PC-3 (cell line): Measurements from ENCODE around the gene SUB1. TPM values are rescaled to one million over a fixed set of nuclear protein-coding genes. Genes with fewer than 3 reads are reported as not detected.

Experiments
- ATAC-seq: fragments of 200-7000 bp; cut with Tn5 transposase; 2 replicates; pipeline ENCODE4 v1.9.1; 2020; ENCODE audit warnings: mild to moderate bottlenecking, moderate library complexity
- BruUV-seq: library from RNA; stranded (reverse); fragments of 400-500 nt; replicated peaks from 2 replicates; lab custom pipeline; 2021; lab: Mats Ljungman, UMichigan
- CTCF ChIA-PET: fragments of 300-600 bp; sonication (Branson Sonifier 250); formaldehyde crosslinking; loops from one replicate; lab custom pipeline; 2022; ENCODE audit warnings: antibody characterized with exemption; lab: Charles Lee
- POLR2A ChIA-PET: fragments of 300-600 bp; sonication (Branson Sonifier 250); formaldehyde crosslinking; loops from one replicate; lab custom pipeline; 2022; ENCODE audit warnings: antibody characterized with exemption; ENCODE audit not compliant: unreplicated experiment; lab: Charles Lee
- DNase-seq: peaks from one replicate; pipeline ENCODE4 v3.0.0-alpha.2; 2015
- H2AFZ ChIP-seq: fragments of 300-600 bp; sonication (generic); 2 replicates; pipeline ENCODE4 v1.6.0; 2016; ENCODE audit warnings: antibody characterized with exemption, low read length
- H3F3A ChIP-seq: fragments of 300-600 bp; sonication (generic); one replicate; pipeline ENCODE4 v1.6.0; 2017; ENCODE audit warnings: antibody characterized with exemption, low read length, control low read depth, mild to moderate bottlenecking; ENCODE audit not compliant: unreplicated experiment
- H3K27ac ChIP-seq: fragments of 300-600 bp; sonication (generic); 2 replicates; pipeline ENCODE4 v1.5.1; 2016; ENCODE audit warnings: mild to moderate bottlenecking, low read length
- H3K27me3 ChIP-seq: fragments of 300-600 bp; sonication (generic); 2 replicates; pipeline ENCODE4 v1.6.1; 2016; ENCODE audit warnings: low read length, mixed read lengths
- H3K36me3 ChIP-seq: fragments of 300-600 bp; sonication (generic); 2 replicates; pipeline ENCODE4 v1.6.1; 2016; ENCODE audit warnings: low read depth, mixed run types, low read length, mixed read lengths
- H3K4me1 ChIP-seq: fragments of 300-600 bp; sonication (generic); 2 replicates; pipeline ENCODE4 v1.5.1; 2016; ENCODE audit warnings: low read length; ENCODE audit not compliant: insufficient read depth
- H3K4me2 ChIP-seq: fragments of 300-600 bp; sonication (generic); 2 replicates; pipeline ENCODE4 v1.6.0; 2016; ENCODE audit warnings: low read length
- H3K4me3 ChIP-seq: fragments of 300-600 bp; sonication (generic); 2 replicates; pipeline ENCODE4 v1.5.1; 2016; ENCODE audit warnings: mild to moderate bottlenecking, low read length, mixed read lengths
- H3K79me2 ChIP-seq: fragments of 300-600 bp; sonication (generic); 2 replicates; pipeline ENCODE4 v1.6.1; 2017; ENCODE audit warnings: low read length, mixed read lengths
- H3K9ac ChIP-seq: fragments of 300-600 bp; sonication (generic); 2 replicates; pipeline ENCODE4 v1.6.0; 2016; ENCODE audit warnings: mild to moderate bottlenecking, low read length
- H3K9me2 ChIP-seq: fragments of 300-600 bp; sonication (generic); replicated peaks from 2 replicates; pipeline ENCODE4 v1.6.1; 2016; ENCODE audit warnings: mixed run types, low read length, mixed read lengths
- H3K9me3 ChIP-seq: fragments of 300-600 bp; sonication (generic); 2 replicates; pipeline ENCODE4 v1.6.1; 2016; ENCODE audit warnings: low read length, mixed read lengths
- H4K20me1 ChIP-seq: fragments of 300-600 bp; sonication (generic); 2 replicates; pipeline ENCODE4 v1.6.1; 2016; ENCODE audit warnings: low read length, mixed read lengths
- EZH2 ChIP-seq: fragments of 300-600 bp; sonication (generic); IDR thresholded peaks from one replicate; pipeline ENCODE4 v1.6.1; 2017; ENCODE audit warnings: antibody characterized with exemption, mild to moderate bottlenecking, low read length; ENCODE audit not compliant: unreplicated experiment
- EZH2phosphoT487 ChIP-seq: fragments of 300-600 bp; sonication (generic); IDR thresholded peaks from 2 replicates; pipeline ENCODE4 v1.6.1; 2018; ENCODE audit warnings: mild to moderate bottlenecking, antibody characterized with exemption, low read length, borderline replicate concordance
- intact Hi-C: fragments of 100-400 bp; cut with micrococcal nuclease; formaldehyde crosslinking; loops from 2 replicates; pipeline ENCODE4 v1.9.0; 2023
- total RNA-seq: library from RNA; depleted of rRNA; stranded (reverse); fragments of >200 nt; gene quantifications from 2 replicates; pipeline ENCODE4 v1.2.3, GENCODE V29; 2014
- TF ChIP-seq, protein P1 (sequence below): fragments of 300-600 bp; sonication (generic); conservative IDR thresholded peaks from 2 replicates; pipeline ENCODE4 v1.5.1; 2017; ENCODE audit warnings: antibody characterized with exemption, low read depth, mild to moderate bottlenecking, low read length

Gene SUB1
- total RNA-seq, 1 experiment from 2014 or later, result 185 TPM

GRCh38 chr5:32541241-32541640, 44.1 kb upstream of the SUB1 start:
- peaks cover 8% of the 10 kb centered on the region; the same call in 1 of the 2 replicates for H3K4me1 ChIP-seq
- H3K79me2 ChIP-seq, result no peaks in the 10 kb centered on the region
- H3K9me2 ChIP-seq, result no peaks in the 10 kb centered on the region
- H4K20me1 ChIP-seq, result no peaks in the 10 kb centered on the region
- H3K9me3 ChIP-seq, result no peaks in the 10 kb centered on the region
- no peaks in the 10 kb centered on the region for H3K27me3 ChIP-seq
- TF ChIP-seq, protein P1, sequence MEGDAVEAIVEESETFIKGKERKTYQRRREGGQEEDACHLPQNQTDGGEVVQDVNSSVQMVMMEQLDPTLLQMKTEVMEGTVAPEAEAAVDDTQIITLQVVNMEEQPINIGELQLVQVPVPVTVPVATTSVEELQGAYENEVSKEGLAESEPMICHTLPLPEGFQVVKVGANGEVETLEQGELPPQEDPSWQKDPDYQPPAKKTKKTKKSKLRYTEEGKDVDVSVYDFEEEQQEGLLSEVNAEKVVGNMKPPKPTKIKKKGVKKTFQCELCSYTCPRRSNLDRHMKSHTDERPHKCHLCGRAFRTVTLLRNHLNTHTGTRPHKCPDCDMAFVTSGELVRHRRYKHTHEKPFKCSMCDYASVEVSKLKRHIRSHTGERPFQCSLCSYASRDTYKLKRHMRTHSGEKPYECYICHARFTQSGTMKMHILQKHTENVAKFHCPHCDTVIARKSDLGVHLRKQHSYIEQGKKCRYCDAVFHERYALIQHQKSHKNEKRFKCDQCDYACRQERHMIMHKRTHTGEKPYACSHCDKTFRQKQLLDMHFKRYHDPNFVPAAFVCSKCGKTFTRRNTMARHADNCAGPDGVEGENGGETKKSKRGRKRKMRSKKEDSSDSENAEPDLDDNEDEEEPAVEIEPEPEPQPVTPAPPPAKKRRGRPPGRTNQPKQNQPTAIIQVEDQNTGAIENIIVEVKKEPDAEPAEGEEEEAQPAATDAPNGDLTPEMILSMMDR, result no peak
- TF ChIP-seq EZH2, result no peak
- no peak for TF ChIP-seq EZH2phosphoT487
- ChIA-PET POLR2A (no interaction called here), CTCF (no interaction called here)
- no peak overlapping the region for H3K4me2 ChIP-seq
- H2AFZ ChIP-seq, result no peak overlapping the region
- H3F3A ChIP-seq, result no peaks in the 10 kb centered on the region
- no TSS peak for BruUV-seq
- H3K9ac ChIP-seq, result no peak overlapping the region
- ATAC-seq, result no peak
- no peak for DNase-seq
- no peak overlapping the region for H3K27ac ChIP-seq
- intact Hi-C loops, result no loop called here
- no peak overlapping the region for H3K4me3 ChIP-seq
- no peaks in the 10 kb centered on the region for H3K36me3 ChIP-seq

DNA sequence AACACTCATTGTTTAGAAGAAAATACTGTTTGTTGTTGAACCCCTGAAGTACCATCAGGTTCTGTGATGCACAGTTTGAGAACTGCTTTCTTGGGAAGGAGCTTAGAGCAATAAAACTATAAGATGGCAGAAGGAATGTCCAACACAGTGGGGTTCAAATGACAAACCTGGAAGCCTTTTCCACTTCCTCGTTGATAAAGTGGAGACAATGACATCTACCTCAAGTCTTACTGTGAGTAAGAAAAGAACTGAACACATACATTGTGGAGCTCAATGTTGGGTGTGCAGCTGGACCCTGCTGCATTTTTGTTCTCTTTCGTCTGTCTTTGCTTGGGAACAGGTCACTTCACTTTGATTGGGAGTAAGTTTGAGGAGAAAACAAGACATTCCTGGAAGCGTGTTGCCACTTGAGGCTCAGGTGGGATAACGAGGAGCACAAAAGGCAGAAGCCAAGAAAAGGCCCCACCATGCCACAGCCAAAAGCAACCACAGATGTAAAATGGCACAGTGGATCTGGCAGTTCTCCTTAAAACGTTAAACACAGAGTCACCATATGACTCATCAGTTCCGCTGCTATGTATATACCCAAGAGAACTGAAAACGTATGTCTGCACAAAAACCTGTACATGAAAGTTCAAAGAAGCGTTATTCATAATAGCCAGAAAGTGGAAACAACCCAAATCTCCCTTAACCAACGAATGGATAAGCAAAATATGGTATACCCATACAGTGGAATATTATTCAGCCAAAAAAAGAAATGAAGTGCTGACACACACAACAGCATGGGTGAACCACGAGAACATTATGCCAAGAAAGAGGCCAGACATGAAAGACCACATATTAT, 42.9 kb upstream of the SUB1 start:
- Histone ChIP-seq H3K36me3 (no peaks in the 10 kb centered on the region), H2AFZ (peak overlapping the region; percentile 67), H3K27me3 (no peaks in the 10 kb centered on the region), H3K27ac (peak overlapping the region; percentile 25; the same call in 1 of the 2 replicates), H3K4me2 (no peak overlapping the region), H3K4me3 (no peak overlapping the region), H3K9me3 (no peaks in the 10 kb centered on the region), H3K9ac (no peak overlapping the region), H3K4me1 (peaks cover 8% of the 10 kb centered on the region; the same call in 1 of the 2 replicates), H3K79me2 (no peaks in the 10 kb centered on the region), H3K9me2 (no peaks in the 10 kb centered on the region), H3F3A (no peaks in the 10 kb centered on the region), H4K20me1 (no peaks in the 10 kb centered on the region)
- BruUV-seq, result no TSS peak
- peak; percentile 87 for ATAC-seq
- TF ChIP-seq, protein P1, result no peak
- TF ChIP-seq EZH2 (no peak), EZH2phosphoT487 (no peak)
- peak; percentile 76 for DNase-seq
- CTCF ChIA-PET, result no interaction called here
- intact Hi-C loops, result no loop called here
- POLR2A ChIA-PET, result no interaction called here

- H3K27me3 ChIP-seq, result no peaks in the 10 kb centered on the region
- no peak for DNase-seq
- H3K79me2 ChIP-seq, result no peaks in the 10 kb centered on the region
These were observed 42.1 kb upstream of the SUB1 start for GRCh38 chr5:32543291-32543690.

More at GRCh38 chr5:32543291-32543690, 42.1 kb upstream of the SUB1 start:
- H4K20me1 ChIP-seq, result no peaks in the 10 kb centered on the region
- no peaks in the 10 kb centered on the region for H3K9me2 ChIP-seq
- H3K9me3 ChIP-seq, result no peaks in the 10 kb centered on the region
- no peak for TF ChIP-seq EZH2phosphoT487
- no peak for TF ChIP-seq EZH2
- TF ChIP-seq, protein P1, result no peak
- ChIA-PET CTCF (no interaction called here), POLR2A (no interaction called here)
- no peaks in the 10 kb centered on the region for H3K36me3 ChIP-seq
- intact Hi-C loops, result no loop called here
- H3F3A ChIP-seq, result no peaks in the 10 kb centered on the region
- H3K4me2 ChIP-seq, result no peak overlapping the region
- BruUV-seq, result no TSS peak
- ATAC-seq, result no peak
- H3K9ac ChIP-seq, result no peak overlapping the region
- H3K4me1 ChIP-seq, result peaks cover 8% of the 10 kb centered on the region; the same call in 1 of the 2 replicates
- H3K27ac ChIP-seq, result no peak overlapping the region
- no peak overlapping the region for H2AFZ ChIP-seq
- no peak overlapping the region for H3K4me3 ChIP-seq
